HepG2 (cell line): Measurements from ENCODE around the gene LHPP. TPM values are rescaled to one million over a fixed set of nuclear protein-coding genes. Genes with fewer than 3 reads are reported as not detected.
A peak's percentile ranks its signal among the peaks of the same experiment; 100 is the strongest.

Experiments used
- ATAC-seq: fragments of 200-7000 bp; cut with Tn5 transposase; 3 replicates; pipeline ENCODE4 v1.9.1; 2020; ENCODE audit warnings: mild to moderate bottlenecking, moderate library complexity
- BruUV-seq: library from RNA; stranded (reverse); fragments of 400-500 nt; replicated peaks from 2 replicates; lab custom pipeline; 2021; lab: Mats Ljungman, UMichigan
- CTCF ChIA-PET: fragments of 300-600 bp; formaldehyde crosslinking; extraction: SDS; loops from one replicate; lab custom pipeline; 2021; ENCODE audit warnings: low total read pairs, inconsistent platforms, low intra/inter-chr PET ratio; lab: Yijun Ruan, JAX
- POLR2A ChIA-PET: fragments of 350-600 bp; sonication (Branson Sonifier 250); formaldehyde crosslinking; loops from one replicate; lab custom pipeline; 2020; ENCODE audit warnings: antibody characterized with exemption, inconsistent platforms; lab: Yijun Ruan, JAX
- DNase-seq: peaks from one replicate; pipeline ENCODE4 v3.0.0-alpha.2; 2015; ENCODE audit warnings: low spot score
- FAIRE-seq: peaks from 3 replicates; lab custom pipeline; 2011; peaks lifted over from hg19 to GRCh38; lab: Jason Lieb, UNC
- H2AFZ ChIP-seq: one replicate; pipeline ENCODE4 v1.6.1; 2011; ENCODE audit warnings: low read length, inconsistent platforms
- H3K27ac ChIP-seq: fragments of 300-600 bp; 3 replicates; pipeline ENCODE4 v1.8.0; 2011; ENCODE audit warnings: mixed run types, mild to moderate bottlenecking, mixed read lengths, low read length, inconsistent platforms; ENCODE audit not compliant: insufficient read depth; ENCODE audit errors: extremely low read length
- H3K27me3 ChIP-seq, 2 experiments: fragments of 200-600 bp in 1 of 2; 2 replicates in 1 of 2; 3 replicates in 1 of 2; pipeline versions ENCODE4 v1.6.0 to v1.8.0; 2011; ENCODE audit warnings: low read length in 2 of 2, mild to moderate bottlenecking in 2 of 2, moderate library complexity in 2 of 2, inconsistent platforms in 1 of 2; ENCODE audit not compliant: insufficient read depth in 2 of 2, control insufficient read depth in 1 of 2
- H3K36me3 ChIP-seq, 2 experiments: fragments of 200-600 bp in 1 of 2; replicated peaks in 1 of 2; 2 replicates in 1 of 2; 3 replicates in 1 of 2; pipeline versions ENCODE4 v1.5.1 to v1.8.0; 2011; ENCODE audit warnings: low read length in 2 of 2, inconsistent platforms in 1 of 2; ENCODE audit not compliant: insufficient read depth in 2 of 2, control insufficient read depth in 1 of 2
- H3K4me1 ChIP-seq: 2 replicates; pipeline ENCODE4 v1.5.1; 2012; ENCODE audit warnings: low read length, inconsistent platforms; ENCODE audit not compliant: insufficient read depth
- H3K4me2 ChIP-seq: 2 replicates; pipeline ENCODE4 v1.6.0; 2011; ENCODE audit warnings: low read depth, low read length, inconsistent platforms
- H3K4me3 ChIP-seq, 3 experiments: fragments of 200-600 bp in 1 of 3; sonication (generic), shearing (Covaris generic) in 1 of 3; replicated peaks in 1 of 3; 2 replicates each; pipeline ENCODE4 v1.5.1; 2011 to 2016; ENCODE audit warnings: low read length in 3 of 3, inconsistent platforms in 2 of 3, low read depth in 2 of 3, mild to moderate bottlenecking in 2 of 3, control low read depth in 1 of 3, mixed read lengths in 1 of 3; ENCODE audit not compliant: insufficient read depth in 1 of 3
- H3K79me2 ChIP-seq: one replicate; pipeline ENCODE4 v1.6.1; 2011; ENCODE audit warnings: low read length, inconsistent platforms; ENCODE audit not compliant: insufficient read depth
- H3K9ac ChIP-seq: 2 replicates; pipeline ENCODE4 v1.6.0; 2011; ENCODE audit warnings: mild to moderate bottlenecking, low read depth, low read length, inconsistent platforms; ENCODE audit not compliant: insufficient read depth
- H3K9me3 ChIP-seq: 2 replicates; pipeline ENCODE4 v1.5.1; 2012; ENCODE audit warnings: mild to moderate bottlenecking, low read length
- H4K20me1 ChIP-seq: 2 replicates; pipeline ENCODE4 v1.6.0; 2011; ENCODE audit warnings: inconsistent platforms, mild to moderate bottlenecking, low read length, moderate library complexity; ENCODE audit not compliant: insufficient read depth
- BHLHE40 ChIP-seq: IDR thresholded peaks from 2 replicates; pipeline ENCODE4 v1.6.1; 2011; ENCODE audit warnings: low read length, improper control_type of control experiment
- PBX2 ChIP-seq: IDR thresholded peaks from 2 replicates; pipeline ENCODE4 v1.6.1; 2016; ENCODE audit warnings: control low read depth
- ZBTB34 ChIP-seq: sonication (generic); formaldehyde crosslinking; IDR thresholded peaks from 2 replicates; pipeline ENCODE4 v1.8.0; 2022; ENCODE audit warnings: mild to moderate bottlenecking, missing genetic modification reagents
- ZKSCAN1 ChIP-seq: fragments of 150-350 bp; IDR thresholded peaks from 2 replicates; pipeline ENCODE4 v1.6.1; 2014; ENCODE audit warnings: low read length
- ZMYM2 ChIP-seq: sonication (generic); formaldehyde crosslinking; IDR thresholded peaks from 2 replicates; pipeline ENCODE4 v1.8.0; 2022; ENCODE audit warnings: mild to moderate bottlenecking, missing genetic modification reagents
- ZNF24 ChIP-seq: fragments of 450-650 bp; IDR thresholded peaks from 2 replicates; pipeline ENCODE4 v1.6.1; 2017; ENCODE audit warnings: antibody characterized with exemption, mild to moderate bottlenecking
- ZNF589 ChIP-seq: sonication (generic); formaldehyde crosslinking; conservative IDR thresholded peaks from 2 replicates; pipeline ENCODE4 v1.8.0; 2022; ENCODE audit warnings: mild to moderate bottlenecking, moderate library complexity, missing genetic modification reagents
- ZNF639 ChIP-seq: conservative IDR thresholded peaks from 2 replicates; pipeline ENCODE4 v1.6.1; 2018; ENCODE audit warnings: missing genetic modification reagents
- ZNF710 ChIP-seq: sonication (generic); formaldehyde crosslinking; IDR thresholded peaks from 2 replicates; pipeline ENCODE4 v1.5.0; 2020; ENCODE audit warnings: mild to moderate bottlenecking, missing genetic modification reagents, borderline replicate concordance
- ZNF816 ChIP-seq: sonication (generic); formaldehyde crosslinking; IDR thresholded peaks from 2 replicates; pipeline ENCODE4 v1.8.0; 2022; ENCODE audit warnings: missing genetic modification reagents, mild to moderate bottlenecking, borderline replicate concordance
- ZNF839 ChIP-seq: sonication (generic); formaldehyde crosslinking; IDR thresholded peaks from 2 replicates; pipeline ENCODE4 v1.4.0; 2020; ENCODE audit warnings: missing genetic modification reagents, mild to moderate bottlenecking, borderline replicate concordance
- WGBS: methylation state at CpG from one replicate; pipeline ENCODE4 v1.1.6; 2017; ENCODE audit warnings: low lambda C conversion rate; 5-methylcytosine and 5-hydroxymethylcytosine counted together
- in situ Hi-C: cut with HindIII; loops from 2 replicates; pipeline ENCODE4 v1.10.0; 2017; ENCODE audit warnings: low pct_unique_long_range_greater_than_20kb; ENCODE audit not compliant: extremely low pct_ligation_motif_present
- intact Hi-C: fragments of 100-400 bp; cut with micrococcal nuclease; formaldehyde crosslinking; loops from one replicate; pipeline ENCODE4 v1.10.0; 2022; ENCODE audit not compliant: unreplicated experiment
- polyA plus RNA-seq, 8 experiments: library from polyadenylated mRNA; depleted of rRNA in 3 of 8; stranded (reverse) in 7 of 8; unstranded in 1 of 8; fragments of >200 nt; fragmentation: Illumina TruSeq in 4 of 8; extraction: Trizol in 4 of 8; gene quantifications; 2 replicates each; pipeline versions ENCODE4 v1.2.1 to v1.2.3, GENCODE V29; 2011 to 2016; ENCODE audit warnings: low read depth in 4 of 8, missing spikeins in 1 of 8, mixed read lengths in 1 of 8; ENCODE audit not compliant: insufficient read depth in 1 of 8
- total RNA-seq, 5 experiments: library from RNA; depleted of rRNA; stranded (reverse); fragments of >200 nt; fragmentation: Illumina TruSeq; extraction: Trizol; gene quantifications; 2 replicates each; pipeline ENCODE4 v1.2.3, GENCODE V29; 2016; ENCODE audit warnings: low read depth in 1 of 5

Gene LHPP
- total and polyA plus RNA-seq, 2 of the 13 experiments (the other 11 are each of a cell fraction or from before 2014, with no cell fraction given): 5.2 to 13.1 TPM

GRCh38 chr10:124467165-124467564 is 5.5 kb downstream of the LHPP start:
- peaks cover 93% of the 10 kb centered on the region for H3K4me1 ChIP-seq
- no peaks in the 10 kb centered on the region for H3K79me2 ChIP-seq
- peak overlapping the region; percentile 54 for H3K27ac ChIP-seq
- WGBS: 88% methylated on average over 4 of the region's 4 CpGs
- 0 out of 2 replicates have a peak, but pooled peaks cover 6% of the 10 kb centered on the region for H4K20me1 ChIP-seq
- H3K36me3 ChIP-seq: no peaks in the 10 kb centered on the region
- ChIA-PET CTCF (no interaction called here), POLR2A (interaction anchor here (1.0 to 2.0 kb wide), 4 partner anchors 8 to 48 kb away, joined by 4 to 11 read pairs (median 8); partner anchors contain the start of gene OAT)
- H2AFZ ChIP-seq: no peak overlapping the region
- H3K4me3 ChIP-seq: no peak overlapping the region; a peak in 1 of 6 replicates
- intact Hi-C loops: no loop called here
- no peaks in the 10 kb centered on the region; a peak in 1 of 5 replicates for H3K27me3 ChIP-seq
- TF ChIP-seq PBX2 (CRISPR knock-in tag) (no peak), ZKSCAN1 (no peak), ZNF24 (no peak), ZNF816 (CRISPR knock-in tag) (no peak), ZNF710 (no peak), ZNF589 (no peak), ZNF839 (CRISPR knock-in tag) (no peak), BHLHE40 (no peak), ZMYM2 (no peak), ZBTB34 (CRISPR knock-in tag) (no peak), ZNF639 (CRISPR knock-in tag) (no peak)
- DNase-seq: no peak
- FAIRE-seq: no peak
- H3K9ac ChIP-seq: 0 out of 2 replicates have a peak overlapping the region, but pooled peaks have one; percentile 8
- ATAC-seq: no peak
- no peaks in the 10 kb centered on the region for H3K9me3 ChIP-seq
- no TSS peak for BruUV-seq
- in situ Hi-C loops: no loop called here
- H3K4me2 ChIP-seq: peak overlapping the region; percentile 47
